K562 (cell line): ENCODE results near the gene KCNJ11. TPM values are rescaled to one million over a fixed set of nuclear protein-coding genes. Genes with fewer than 3 reads are reported as not detected.

ENCODE experiments used
- ATAC-seq: fragments of 200-7000 bp; cut with Tn5 transposase; 3 replicates; pipeline ENCODE4 v1.9.1; 2020; ENCODE audit warnings: moderate library complexity
- BruUV-seq: library from RNA; stranded (reverse); fragments of 400-500 nt; replicated peaks from 2 replicates; lab custom pipeline; 2021; lab: Mats Ljungman, UMichigan
- CTCF ChIA-PET: fragments of 300-600 bp; formaldehyde crosslinking; extraction: SDS; loops from one replicate; lab custom pipeline; 2021; ENCODE audit warnings: low intra/inter-chr PET ratio; lab: Yijun Ruan, JAX
- POLR2A ChIA-PET: fragments of 300-600, 350-650 bp; sonication (Branson Sonifier 250); formaldehyde crosslinking; extraction: SDS; loops from one replicate; lab custom pipeline; 2021; ENCODE audit warnings: antibody characterized with exemption, inconsistent platforms; lab: Yijun Ruan, JAX
- DNase-seq, 4 experiments: peaks; one replicate each; pipeline versions ENCODE4 v3.0.0 to v3.0.0-alpha.2; 2011 to 2018; ENCODE audit warnings: low spot score in 3 of 4, mixed read lengths in 3 of 4; ENCODE audit errors: extremely low read depth in 1 of 4
- FAIRE-seq: peaks from 2 replicates; lab custom pipeline; 2011; peaks lifted over from hg19 to GRCh38; lab: Jason Lieb, UNC
- H2AFZ ChIP-seq: 2 replicates; pipeline ENCODE4 v1.6.0; 2011; ENCODE audit warnings: low read depth, low read length, control low read depth, inconsistent platforms
- H3K27ac ChIP-seq: fragments of 200-600 bp; 3 replicates; pipeline ENCODE4 v1.8.0; 2011; ENCODE audit warnings: low read depth, mild to moderate bottlenecking, control low read depth, inconsistent platforms, low read length, moderate library complexity, mixed read lengths; ENCODE audit errors: extremely low read depth
- H3K27me3 ChIP-seq, 2 experiments: fragments of 300-600 bp in 1 of 2; 2 replicates in 1 of 2; 3 replicates in 1 of 2; pipeline versions ENCODE4 v1.6.0 to v1.8.0; 2011; ENCODE audit warnings: inconsistent platforms in 2 of 2, low read length in 2 of 2, mild to moderate bottlenecking in 1 of 2, mixed read lengths in 1 of 2, moderate library complexity in 1 of 2; ENCODE audit not compliant: control insufficient read depth in 2 of 2, insufficient read depth in 2 of 2
- H3K36me3 ChIP-seq: fragments of 300-600 bp; 3 replicates; pipeline ENCODE4 v1.8.0; 2011; ENCODE audit warnings: mild to moderate bottlenecking, low read length, inconsistent platforms; ENCODE audit not compliant: control insufficient read depth, insufficient read depth
- H3K4me1 ChIP-seq, 2 experiments: fragments of 200-600 bp in 1 of 2; replicated peaks in 1 of 2; 2 replicates in 1 of 2; 3 replicates in 1 of 2; pipeline versions ENCODE4 v1.5.1 to v1.8.0; 2011; ENCODE audit warnings: inconsistent platforms in 2 of 2, low read length in 2 of 2, mild to moderate bottlenecking in 1 of 2, mixed read lengths in 1 of 2, moderate library complexity in 1 of 2; ENCODE audit not compliant: control insufficient read depth in 2 of 2, insufficient read depth in 2 of 2
- H3K4me2 ChIP-seq: 2 replicates; pipeline ENCODE4 v1.6.1; 2011; ENCODE audit warnings: low read length, control low read depth, inconsistent platforms, mixed read lengths; ENCODE audit not compliant: insufficient read depth
- H3K4me3 ChIP-seq: fragments of 200-600 bp; sonication (generic), shearing (Covaris generic); 2 replicates; pipeline ENCODE4 v1.5.1; 2016; ENCODE audit warnings: control low read depth, inconsistent platforms
- H3K79me2 ChIP-seq: fragments of 200-600 bp; 3 replicates; pipeline ENCODE4 v1.8.0; 2011; ENCODE audit warnings: low read length, inconsistent platforms; ENCODE audit not compliant: control insufficient read depth, insufficient read depth
- H3K9ac ChIP-seq, 2 experiments: 2 replicates each; pipeline versions ENCODE4 v1.6.0 to v1.6.1; 2011; ENCODE audit warnings: low read depth in 2 of 2, low read length in 2 of 2, control low read depth in 1 of 2, inconsistent platforms in 1 of 2, mild to moderate bottlenecking in 1 of 2, mixed read lengths in 1 of 2; ENCODE audit not compliant: insufficient read depth in 1 of 2
- H3K9me1 ChIP-seq: one replicate; pipeline ENCODE4 v1.6.0; 2011; ENCODE audit warnings: inconsistent platforms, mild to moderate bottlenecking, low read length, moderate library complexity; ENCODE audit not compliant: control insufficient read depth, insufficient read depth
- H3K9me3 ChIP-seq: replicated peaks from 2 replicates; pipeline ENCODE4 v1.5.1; 2011; ENCODE audit warnings: low read depth, low read length, inconsistent platforms; ENCODE audit not compliant: control insufficient read depth, insufficient read depth
- H4K20me1 ChIP-seq: replicated peaks from 2 replicates; pipeline ENCODE4 v1.6.1; 2011; ENCODE audit warnings: low read length, inconsistent platforms, mixed read lengths; ENCODE audit not compliant: control insufficient read depth, insufficient read depth
- CHD1 ChIP-seq: fragments of 200-600 bp; sonication (generic); IDR thresholded peaks from one replicate; pipeline ENCODE4 v1.6.1; 2012; ENCODE audit warnings: mild to moderate bottlenecking, moderate library complexity, low read length, inconsistent platforms
- DNMT1 ChIP-seq: fragments of 450-650 bp; IDR thresholded peaks from 2 replicates; pipeline ENCODE4 v1.6.1; 2016; ENCODE audit warnings: antibody characterized with exemption, mild to moderate bottlenecking
- HNRNPH1 ChIP-seq: fragments of 200-400 bp; formaldehyde crosslinking; optimal IDR thresholded peaks from 2 replicates; pipeline ENCODE3; 2017; ENCODE audit warnings: low read depth, mild to moderate bottlenecking, low read length, moderate library complexity
- MCM3 ChIP-seq: fragments of 450-650 bp; IDR thresholded peaks from 2 replicates; pipeline ENCODE4 v1.6.1; 2016
- PHB ChIP-seq: fragments of 250-450 bp; sonication (Bioruptor Pico); IDR thresholded peaks from 2 replicates; pipeline ENCODE4 v1.5.0; 2021
- RBM15 ChIP-seq: fragments of 200-400 bp; formaldehyde crosslinking; IDR thresholded peaks from 2 replicates; pipeline ENCODE4 v1.6.1; 2018; ENCODE audit warnings: mild to moderate bottlenecking, low read length, moderate library complexity; ENCODE audit not compliant: insufficient read depth
- RBM17 ChIP-seq: fragments of 200-400 bp; formaldehyde crosslinking; IDR thresholded peaks from 2 replicates; pipeline ENCODE4 v1.6.1; 2017; ENCODE audit warnings: low read depth, mild to moderate bottlenecking, low read length, borderline replicate concordance
- SMC3 ChIP-seq: conservative IDR thresholded peaks from 2 replicates; pipeline ENCODE4 v1.6.1; 2011; ENCODE audit warnings: low read depth, low read length, improper control_type of control experiment; ENCODE audit not compliant: insufficient read depth
- ZBTB5 ChIP-seq: fragments of 450-650 bp; IDR thresholded peaks from 2 replicates; pipeline ENCODE4 v1.6.1; 2017; ENCODE audit warnings: antibody characterized with exemption
- ZNF445 ChIP-seq: fragments of 250-450 bp; sonication (Bioruptor Pico); IDR thresholded peaks from 2 replicates; pipeline ENCODE4 v1.4.0; 2020; ENCODE audit warnings: low read depth, mild to moderate bottlenecking, moderate library complexity
- ZNF609 ChIP-seq: sonication (generic); formaldehyde crosslinking; IDR thresholded peaks from 2 replicates; pipeline ENCODE4 v1.8.1; 2023; ENCODE audit warnings: missing genetic modification reagents, mild to moderate bottlenecking, borderline replicate concordance
- WGBS: fragments of 100-300 bp; shearing (Covaris generic); methylation state at CpG from one replicate; pipeline ENCODE4 v1.1.6; 2016; ENCODE audit warnings: low coverage, mixed read lengths; ENCODE audit not compliant: insufficient coverage; ENCODE audit errors: missing lambda C conversion rate; 5-methylcytosine and 5-hydroxymethylcytosine counted together
- in situ Hi-C: fragments of 300-500 bp; cut with MboI; formaldehyde crosslinking; loops from 4 replicates; pipeline ENCODE4 v1.15.0; 2018; ENCODE audit warnings: inconsistent platforms, mixed read lengths
- intact Hi-C: fragments of 100-400 bp; cut with micrococcal nuclease; formaldehyde crosslinking; loops from 2 replicates; pipeline ENCODE4 v1.14.2; 2022
- polyA plus RNA-seq, 8 experiments: library from polyadenylated mRNA; depleted of rRNA in 4 of 8; stranded (reverse) in 5 of 8; unstranded in 3 of 8; fragments of >200 nt; fragmentation: Nextera tagmentation in 2 of 8; fragmentation: Illumina TruSeq in 1 of 8; extraction: Ambion mirVana in 2 of 8; extraction: Trizol in 1 of 8; gene quantifications; 2 replicates each; pipeline versions ENCODE4 v1.2.1 to v1.2.3, GENCODE V29; 2011 to 2014; ENCODE audit warnings: inconsistent platforms in 1 of 8, missing spikeins in 1 of 8
- total RNA-seq, 7 experiments: library from RNA; depleted of rRNA in 6 of 7; stranded (reverse); fragments of >200 nt in 6 of 7; fragmentation: Illumina TruSeq in 2 of 7; extraction: Trizol in 2 of 7; gene quantifications; 2 replicates each; pipeline versions ENCODE4 v1.2.1 to v1.2.3, GENCODE V29; 2011 to 2021; ENCODE audit warnings: low replicate concordance in 1 of 7

Gene KCNJ11
- total and polyA plus RNA-seq, 9 of the 15 experiments (the other 6 are each of a cell fraction or from before 2014, with no cell fraction given), result 0.54 to 3.7 (median 0.86) TPM; not detected in 2

GRCh38 chr11:17432002-17432401 lies 43.5 kb upstream of the KCNJ11 start:
- no peaks in the 10 kb centered on the region for H3K9me3 ChIP-seq
- H3K4me1 ChIP-seq, result no peaks in the 10 kb centered on the region; a peak in 1 of 5 replicates
- 0% methylated on average over 7 of the region's 7 CpGs for WGBS
- BruUV-seq, result no TSS peak
- H3K4me3 ChIP-seq, result no peak overlapping the region
- peaks cover 23 to 68% of the 10 kb centered on the region in 2 experiments; a peak in 3 of 5 replicates for H3K27me3 ChIP-seq
- POLR2A ChIA-PET, result interaction anchor here (0.6 kb wide), 1 partner anchor 866 kb away, joined by 4 read pairs; no protein-coding TSS in a partner anchor
- no peaks in the 10 kb centered on the region for H3K79me2 ChIP-seq
- H3K9me1 ChIP-seq, result no peaks in the 10 kb centered on the region
- in situ Hi-C loops, result no loop called here
- intact Hi-C loops, result no loop called here
- ATAC-seq (no peak), FAIRE-seq (no peak), DNase-seq (no peak)
- no peak overlapping the region for H3K9ac ChIP-seq
- no peak overlapping the region for H3K27ac ChIP-seq
- CTCF ChIA-PET, result no interaction called here
- H2AFZ ChIP-seq, result no peak overlapping the region
- TF ChIP-seq ZNF609 (CRISPR knock-in tag) (no peak), RBM15 (no peak), HNRNPH1 (no peak), DNMT1 (no peak), MCM3 (no peak), ZNF445 (CRISPR knock-in tag) (no peak), ZBTB5 (no peak), RBM17 (no peak), PHB (CRISPR knock-in tag) (no peak), CHD1 (no peak), SMC3 (no peak)
- 0 out of 2 replicates have a peak, but pooled peaks cover 3% of the 10 kb centered on the region for H4K20me1 ChIP-seq
- H3K4me2 ChIP-seq, result no peak overlapping the region
- no peaks in the 10 kb centered on the region for H3K36me3 ChIP-seq
